Stimulated activated CD8-positive, alpha-beta memory T cell treated with anti-CD3 and anti-CD28 coated beads, Interleukin-7, amount 100 ng/mL, for 1 hour (primary cell): ENCODE measurements around the gene PRLH.

Source experiments
- DNase-seq, 2 donors: peaks; one replicate each; pipeline ENCODE4 v3.0.0-alpha.2; 2020; ENCODE audit warnings: low read depth in 2 of 2

The PRLH gene

GRCh38 chr2:237566401-237567235 is at the start of gene PRLH:
PRLH (plus strand) TSS chr2:237566574; CDS start chr2:237566574, 0 bp downstream.
- DNase-seq = no peak

GRCh38 chr2:237517163-237517562 is 49.2 kb upstream of the PRLH start:
- no peak for DNase-seq

- DNase-seq = no peak
These were observed 48.4 kb upstream of the PRLH start for GRCh38 chr2:237517990-237518389.

- no peak for DNase-seq
These were observed 46.7 kb upstream of the PRLH start for GRCh38 chr2:237519506-237520245.

- DNase-seq = no peak
These were observed 46.1 kb upstream of the PRLH start for GRCh38 chr2:237520290-237520689.

GRCh38 chr2:237524631-237525030 is 41.7 kb upstream of the PRLH start:
- DNase-seq = no peak

GRCh38 chr2:237525559-237526157 is 40.7 kb upstream of the PRLH start:
- DNase-seq = no peak

- no peak for DNase-seq
These were observed 39.1 kb upstream of the PRLH start for GRCh38 chr2:237527233-237527632.

GRCh38 chr2:237527766-237528165 is 38.6 kb upstream of the PRLH start:
- no peak for DNase-seq

GRCh38 chr2:237529452-237530402 is 36.6 kb upstream of the PRLH start:
- no peak for DNase-seq

- DNase-seq = no peak
These were observed 35.6 kb upstream of the PRLH start for GRCh38 chr2:237530472-237531433.

- no peak for DNase-seq
These were observed 34.2 kb upstream of the PRLH start for GRCh38 chr2:237532160-237532559.

- DNase-seq = no peak
These were observed 32.7 kb upstream of the PRLH start for GRCh38 chr2:237533668-237534161.

- DNase-seq = no peak
These were observed 32.0 kb upstream of the PRLH start for GRCh38 chr2:237534380-237534779.

- no peak for DNase-seq
These were observed 30.8 kb upstream of the PRLH start for GRCh38 chr2:237535385-237536082.

GRCh38 chr2:237536083-237536415 is 30.3 kb upstream of the PRLH start:
- no peak for DNase-seq

GRCh38 chr2:237536617-237537016 is 29.8 kb upstream of the PRLH start:
- DNase-seq = no peak

GRCh38 chr2:237538001-237538720 is 28.2 kb upstream of the PRLH start:
- no peak for DNase-seq

- no peak for DNase-seq
These were observed 27.5 kb upstream of the PRLH start for GRCh38 chr2:237538901-237539300.
